LNCAP (cell line): Measurements from ENCODE around the gene DAZL.

ENCODE experiments used
- TF ChIP-seq, protein P1 (sequence below): fragments of 450-650 bp; IDR thresholded peaks from 2 replicates; pipeline ENCODE4 v1.5.1; 2017; ENCODE audit warnings: mild to moderate bottlenecking

The DAZL gene

DNA sequence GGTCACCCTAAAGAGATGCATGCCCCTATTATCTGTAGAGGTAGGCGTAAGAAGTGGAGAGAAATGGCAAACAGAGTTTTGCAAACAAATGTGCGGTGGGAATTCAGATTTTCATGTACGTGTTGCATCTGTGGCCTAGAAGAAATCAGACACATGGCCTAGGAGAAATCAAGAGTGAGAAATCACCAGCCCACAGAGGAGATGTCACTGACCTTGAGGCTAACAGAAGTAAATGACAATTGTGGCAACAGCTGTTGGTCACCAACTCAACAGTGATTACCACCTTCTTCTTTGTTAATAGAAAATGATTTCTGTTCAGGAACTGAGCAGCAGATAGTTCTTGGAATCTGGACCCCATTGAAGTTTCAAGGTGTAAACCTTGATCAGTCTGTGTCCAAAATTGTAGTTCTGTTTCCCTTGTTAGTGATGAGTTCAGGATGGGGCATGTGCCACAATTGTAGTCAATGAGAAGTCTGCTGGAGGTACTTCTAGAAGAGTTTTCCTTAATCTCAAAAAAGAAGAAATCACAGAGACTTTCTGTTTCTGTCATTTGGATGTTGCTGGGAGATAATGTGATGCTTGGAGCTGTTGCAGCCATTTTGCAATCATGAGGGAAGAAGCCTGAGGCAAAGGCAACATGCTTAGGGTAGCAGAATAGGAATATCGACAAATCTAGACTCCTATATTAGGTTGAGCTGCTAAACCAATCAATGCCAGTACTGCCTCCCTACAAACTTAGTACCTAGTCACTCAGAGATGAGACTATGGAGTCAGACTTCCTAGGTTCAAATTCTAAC lies 57.5 kb downstream of the DAZL start:
- TF ChIP-seq, protein P1, sequence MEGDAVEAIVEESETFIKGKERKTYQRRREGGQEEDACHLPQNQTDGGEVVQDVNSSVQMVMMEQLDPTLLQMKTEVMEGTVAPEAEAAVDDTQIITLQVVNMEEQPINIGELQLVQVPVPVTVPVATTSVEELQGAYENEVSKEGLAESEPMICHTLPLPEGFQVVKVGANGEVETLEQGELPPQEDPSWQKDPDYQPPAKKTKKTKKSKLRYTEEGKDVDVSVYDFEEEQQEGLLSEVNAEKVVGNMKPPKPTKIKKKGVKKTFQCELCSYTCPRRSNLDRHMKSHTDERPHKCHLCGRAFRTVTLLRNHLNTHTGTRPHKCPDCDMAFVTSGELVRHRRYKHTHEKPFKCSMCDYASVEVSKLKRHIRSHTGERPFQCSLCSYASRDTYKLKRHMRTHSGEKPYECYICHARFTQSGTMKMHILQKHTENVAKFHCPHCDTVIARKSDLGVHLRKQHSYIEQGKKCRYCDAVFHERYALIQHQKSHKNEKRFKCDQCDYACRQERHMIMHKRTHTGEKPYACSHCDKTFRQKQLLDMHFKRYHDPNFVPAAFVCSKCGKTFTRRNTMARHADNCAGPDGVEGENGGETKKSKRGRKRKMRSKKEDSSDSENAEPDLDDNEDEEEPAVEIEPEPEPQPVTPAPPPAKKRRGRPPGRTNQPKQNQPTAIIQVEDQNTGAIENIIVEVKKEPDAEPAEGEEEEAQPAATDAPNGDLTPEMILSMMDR: no peak

DNA sequence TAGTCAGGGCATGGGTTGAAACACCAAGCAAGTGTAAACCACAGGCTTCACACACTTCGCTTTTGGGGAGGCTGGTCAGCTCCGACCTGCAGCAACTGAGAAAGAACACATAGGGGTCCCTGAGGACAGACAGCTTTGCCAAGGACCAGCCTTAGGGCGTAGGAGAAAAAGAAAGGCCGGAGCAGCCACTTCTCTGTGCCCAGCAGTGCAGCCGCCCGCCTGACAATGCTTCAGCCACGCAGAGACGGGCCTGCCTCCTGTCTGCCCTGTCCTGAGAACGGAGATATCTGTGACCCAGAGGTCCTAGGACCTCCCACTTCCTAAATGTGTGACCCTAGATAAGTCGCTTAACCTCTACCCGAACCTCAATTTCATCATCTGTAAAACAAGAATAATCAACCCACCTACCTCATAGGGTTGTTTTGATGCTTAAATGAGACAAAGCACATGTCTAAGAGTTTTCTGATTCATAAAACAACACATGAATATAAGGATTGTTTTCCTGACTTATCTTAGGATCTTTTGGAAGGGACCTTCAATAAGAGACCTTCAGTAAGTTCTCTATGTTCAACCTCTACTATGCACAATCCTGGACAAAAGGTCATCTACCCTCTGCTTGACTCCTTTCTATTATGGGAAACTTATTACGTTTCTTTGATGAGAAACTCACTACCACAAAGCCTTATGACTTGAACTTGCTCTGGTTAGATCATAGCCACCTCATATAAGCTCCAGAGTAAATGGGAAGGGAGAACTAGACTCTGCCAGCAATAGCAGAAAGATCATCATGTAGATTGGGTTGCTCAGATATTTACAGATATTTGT lies 58.8 kb downstream of the DAZL start:
- TF ChIP-seq, protein P1: no peak

DNA sequence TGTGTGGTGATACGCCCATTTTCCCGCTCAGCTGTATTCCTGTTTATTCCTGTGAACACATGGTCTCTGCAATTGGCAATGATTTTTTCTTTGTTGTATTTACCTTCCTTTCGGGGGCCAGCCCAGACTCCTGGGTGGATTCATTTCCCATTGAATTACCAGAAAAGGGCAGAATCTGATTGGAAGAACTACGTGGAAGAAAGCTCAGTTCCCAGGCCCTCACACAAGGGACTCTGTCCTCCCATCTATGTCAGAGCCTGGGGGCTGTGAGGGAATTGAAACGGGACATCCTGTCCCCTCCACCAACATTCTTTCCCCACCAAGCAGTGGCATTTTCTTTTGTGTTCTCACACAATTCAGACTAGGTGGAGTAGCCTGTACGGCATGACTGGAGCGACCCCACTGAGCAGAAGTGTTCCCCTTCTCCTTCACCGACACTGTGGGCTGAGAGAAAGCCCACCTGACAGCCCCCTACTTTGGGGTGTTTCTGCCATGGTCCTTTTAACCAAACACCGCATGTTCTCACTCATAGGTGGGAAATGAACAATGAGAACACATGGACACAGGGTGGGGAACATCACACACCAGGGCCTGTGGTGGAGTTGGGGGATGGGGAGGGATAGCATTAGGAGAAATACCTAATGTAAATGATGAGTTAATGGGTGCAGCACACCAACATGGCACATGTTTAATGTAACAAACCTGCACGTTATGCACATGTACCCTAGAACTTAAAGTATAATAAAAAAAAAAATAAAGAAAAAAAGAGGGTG lies 59.6 kb downstream of the DAZL start:
- TF ChIP-seq, protein P1: no peak

DNA sequence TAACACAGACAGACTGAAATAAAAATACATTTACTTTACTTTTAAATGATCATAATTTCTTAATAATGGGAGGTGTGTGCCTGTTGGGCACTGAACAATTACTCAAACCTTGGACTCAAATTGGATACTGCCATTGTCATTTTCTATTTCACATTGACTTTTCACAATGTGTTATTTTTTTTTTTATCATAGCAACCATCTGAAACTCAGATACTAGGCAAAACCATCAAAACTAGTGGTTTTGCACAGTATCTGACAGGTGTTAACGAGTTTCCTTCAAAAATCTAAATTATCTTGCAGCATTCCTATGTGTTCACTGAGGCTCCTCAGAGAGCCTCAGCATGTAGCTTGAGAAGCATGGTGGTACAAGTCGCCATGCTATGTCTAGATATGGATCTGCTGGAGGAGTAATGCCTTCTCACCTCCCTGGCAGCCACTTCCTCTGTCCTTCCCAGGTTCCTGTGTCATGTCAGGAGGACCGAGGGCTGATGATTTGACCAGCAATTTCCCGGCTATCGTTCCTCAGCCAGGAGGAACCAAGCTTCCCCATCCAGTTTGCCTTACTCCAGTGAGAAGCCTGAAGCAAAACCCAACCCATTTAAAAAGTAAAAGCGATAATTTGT lies 61.9 kb downstream of the DAZL start:
- TF ChIP-seq, protein P1: no peak

DNA sequence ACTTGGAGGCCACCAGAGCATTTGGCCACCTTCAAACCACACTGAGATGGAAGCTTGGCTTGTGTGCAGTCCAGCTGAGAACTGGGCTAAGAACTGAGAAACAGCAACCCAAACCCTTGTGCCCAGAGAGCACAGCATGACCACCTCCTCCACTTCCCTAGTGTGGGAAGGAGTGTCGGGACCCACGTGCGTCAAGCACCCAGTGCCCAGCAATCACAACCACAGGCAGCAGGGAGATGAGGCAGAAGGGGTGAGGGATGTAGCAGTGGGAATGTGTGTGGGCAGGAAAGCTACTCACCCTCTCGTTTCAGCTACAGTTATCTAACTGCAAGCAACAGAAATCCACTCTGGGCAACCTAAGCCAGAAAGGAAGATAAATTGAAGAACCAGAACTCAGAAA lies 66.7 kb downstream of the DAZL start:
- TF ChIP-seq, protein P1: no peak

DNA sequence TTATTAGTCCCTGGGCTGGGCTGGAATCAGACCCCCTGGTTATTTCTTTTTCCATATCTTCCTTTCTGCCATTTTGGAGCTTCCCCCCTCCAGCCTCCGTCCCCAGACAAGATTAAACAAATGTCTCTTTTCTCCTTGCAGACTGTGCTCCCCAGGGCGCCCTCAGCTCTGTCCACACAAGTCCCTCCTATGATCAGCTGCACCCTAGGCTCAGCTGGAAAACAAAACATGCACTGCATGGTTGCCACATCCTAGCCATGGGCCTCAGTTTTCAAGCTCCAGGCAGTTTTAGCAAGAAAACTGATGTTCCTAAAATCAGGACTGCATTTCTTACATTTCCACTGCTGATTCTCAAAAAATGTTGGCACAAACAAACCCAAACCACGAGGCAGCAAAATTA lies 68.2 kb downstream of the DAZL start:
- TF ChIP-seq, protein P1: no peak
